ENCODE data around the gene PRDM15. TPM values are rescaled to one million over a fixed set of nuclear protein-coding genes. Genes with fewer than 3 reads are reported as not detected.

Gene PRDM15
- total and polyA plus RNA-seq, 2 experiments from 2014 or later: 3.0 to 10.6 TPM

DNA sequence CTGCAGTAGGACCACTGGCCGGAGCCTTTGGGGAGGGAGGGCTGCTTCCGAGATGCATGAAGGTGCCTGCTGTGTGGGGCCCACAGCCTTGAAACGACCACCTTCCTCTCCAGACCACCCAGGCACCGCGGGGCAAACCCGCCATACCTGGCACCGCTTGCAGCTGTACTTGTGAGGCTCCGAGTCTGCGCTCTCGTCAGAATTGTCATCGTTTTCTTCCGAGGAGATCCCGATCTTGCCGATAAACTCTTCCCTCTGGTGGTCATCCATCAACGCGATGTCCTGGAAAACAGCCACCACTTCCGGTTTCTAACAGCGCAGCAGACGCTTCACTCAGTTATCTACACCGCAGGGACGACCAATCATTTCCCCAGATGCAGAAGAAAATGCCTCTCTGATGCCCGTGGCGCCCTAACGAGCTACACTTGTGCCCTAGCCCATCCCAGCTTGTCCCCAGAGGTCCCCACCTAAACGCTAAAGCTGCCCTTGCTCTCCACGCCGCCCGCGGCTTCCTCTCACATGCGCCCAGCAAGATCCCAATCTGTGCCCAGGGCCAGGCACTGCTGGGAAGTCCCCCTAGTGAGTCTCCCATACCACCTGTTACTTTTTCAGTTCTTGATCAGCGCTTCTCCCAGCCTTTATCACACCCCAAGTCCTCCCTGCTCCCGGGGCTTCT, 57.2 kb downstream of the PRDM15 start:
- H3K27ac ChIP-seq (ENCODE audit: low read depth): no peak overlapping the region
- H3K27me3 ChIP-seq (ENCODE audit: insufficient read depth): no peaks in the 10 kb centered on the region
- no peak overlapping the region for H3K4me3 ChIP-seq
- peaks cover 2% of the 10 kb centered on the region for H3K27me3 Mint-ChIP-seq (ENCODE audit: insufficient read depth, low read depth, poor library complexity)
- TF ChIP-seq, protein P1, sequence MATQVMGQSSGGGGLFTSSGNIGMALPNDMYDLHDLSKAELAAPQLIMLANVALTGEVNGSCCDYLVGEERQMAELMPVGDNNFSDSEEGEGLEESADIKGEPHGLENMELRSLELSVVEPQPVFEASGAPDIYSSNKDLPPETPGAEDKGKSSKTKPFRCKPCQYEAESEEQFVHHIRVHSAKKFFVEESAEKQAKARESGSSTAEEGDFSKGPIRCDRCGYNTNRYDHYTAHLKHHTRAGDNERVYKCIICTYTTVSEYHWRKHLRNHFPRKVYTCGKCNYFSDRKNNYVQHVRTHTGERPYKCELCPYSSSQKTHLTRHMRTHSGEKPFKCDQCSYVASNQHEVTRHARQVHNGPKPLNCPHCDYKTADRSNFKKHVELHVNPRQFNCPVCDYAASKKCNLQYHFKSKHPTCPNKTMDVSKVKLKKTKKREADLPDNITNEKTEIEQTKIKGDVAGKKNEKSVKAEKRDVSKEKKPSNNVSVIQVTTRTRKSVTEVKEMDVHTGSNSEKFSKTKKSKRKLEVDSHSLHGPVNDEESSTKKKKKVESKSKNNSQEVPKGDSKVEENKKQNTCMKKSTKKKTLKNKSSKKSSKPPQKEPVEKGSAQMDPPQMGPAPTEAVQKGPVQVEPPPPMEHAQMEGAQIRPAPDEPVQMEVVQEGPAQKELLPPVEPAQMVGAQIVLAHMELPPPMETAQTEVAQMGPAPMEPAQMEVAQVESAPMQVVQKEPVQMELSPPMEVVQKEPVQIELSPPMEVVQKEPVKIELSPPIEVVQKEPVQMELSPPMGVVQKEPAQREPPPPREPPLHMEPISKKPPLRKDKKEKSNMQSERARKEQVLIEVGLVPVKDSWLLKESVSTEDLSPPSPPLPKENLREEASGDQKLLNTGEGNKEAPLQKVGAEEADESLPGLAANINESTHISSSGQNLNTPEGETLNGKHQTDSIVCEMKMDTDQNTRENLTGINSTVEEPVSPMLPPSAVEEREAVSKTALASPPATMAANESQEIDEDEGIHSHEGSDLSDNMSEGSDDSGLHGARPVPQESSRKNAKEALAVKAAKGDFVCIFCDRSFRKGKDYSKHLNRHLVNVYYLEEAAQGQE (IDR thresholded peaks at IDR 0.05; ENCODE audit: unreplicated experiment): no peak
- TF ChIP-seq, protein P2, sequence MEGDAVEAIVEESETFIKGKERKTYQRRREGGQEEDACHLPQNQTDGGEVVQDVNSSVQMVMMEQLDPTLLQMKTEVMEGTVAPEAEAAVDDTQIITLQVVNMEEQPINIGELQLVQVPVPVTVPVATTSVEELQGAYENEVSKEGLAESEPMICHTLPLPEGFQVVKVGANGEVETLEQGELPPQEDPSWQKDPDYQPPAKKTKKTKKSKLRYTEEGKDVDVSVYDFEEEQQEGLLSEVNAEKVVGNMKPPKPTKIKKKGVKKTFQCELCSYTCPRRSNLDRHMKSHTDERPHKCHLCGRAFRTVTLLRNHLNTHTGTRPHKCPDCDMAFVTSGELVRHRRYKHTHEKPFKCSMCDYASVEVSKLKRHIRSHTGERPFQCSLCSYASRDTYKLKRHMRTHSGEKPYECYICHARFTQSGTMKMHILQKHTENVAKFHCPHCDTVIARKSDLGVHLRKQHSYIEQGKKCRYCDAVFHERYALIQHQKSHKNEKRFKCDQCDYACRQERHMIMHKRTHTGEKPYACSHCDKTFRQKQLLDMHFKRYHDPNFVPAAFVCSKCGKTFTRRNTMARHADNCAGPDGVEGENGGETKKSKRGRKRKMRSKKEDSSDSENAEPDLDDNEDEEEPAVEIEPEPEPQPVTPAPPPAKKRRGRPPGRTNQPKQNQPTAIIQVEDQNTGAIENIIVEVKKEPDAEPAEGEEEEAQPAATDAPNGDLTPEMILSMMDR (conservative IDR thresholded peaks at IDR 0.05; ENCODE audit: low read depth in 2 of 2): no peak
- no peak for TF ChIP-seq CREB1 (CRISPR knock-in tag; IDR thresholded peaks at IDR 0.05; ENCODE audit: low read depth)
- TF ChIP-seq EZH2 (IDR thresholded peaks at IDR 0.05; ENCODE audit: low read depth, unreplicated experiment): no peak
- TF ChIP-seq NANOG (IDR thresholded peaks at IDR 0.05; ENCODE audit: borderline replicate concordance): no peak
- TF ChIP-seq, protein P3, sequence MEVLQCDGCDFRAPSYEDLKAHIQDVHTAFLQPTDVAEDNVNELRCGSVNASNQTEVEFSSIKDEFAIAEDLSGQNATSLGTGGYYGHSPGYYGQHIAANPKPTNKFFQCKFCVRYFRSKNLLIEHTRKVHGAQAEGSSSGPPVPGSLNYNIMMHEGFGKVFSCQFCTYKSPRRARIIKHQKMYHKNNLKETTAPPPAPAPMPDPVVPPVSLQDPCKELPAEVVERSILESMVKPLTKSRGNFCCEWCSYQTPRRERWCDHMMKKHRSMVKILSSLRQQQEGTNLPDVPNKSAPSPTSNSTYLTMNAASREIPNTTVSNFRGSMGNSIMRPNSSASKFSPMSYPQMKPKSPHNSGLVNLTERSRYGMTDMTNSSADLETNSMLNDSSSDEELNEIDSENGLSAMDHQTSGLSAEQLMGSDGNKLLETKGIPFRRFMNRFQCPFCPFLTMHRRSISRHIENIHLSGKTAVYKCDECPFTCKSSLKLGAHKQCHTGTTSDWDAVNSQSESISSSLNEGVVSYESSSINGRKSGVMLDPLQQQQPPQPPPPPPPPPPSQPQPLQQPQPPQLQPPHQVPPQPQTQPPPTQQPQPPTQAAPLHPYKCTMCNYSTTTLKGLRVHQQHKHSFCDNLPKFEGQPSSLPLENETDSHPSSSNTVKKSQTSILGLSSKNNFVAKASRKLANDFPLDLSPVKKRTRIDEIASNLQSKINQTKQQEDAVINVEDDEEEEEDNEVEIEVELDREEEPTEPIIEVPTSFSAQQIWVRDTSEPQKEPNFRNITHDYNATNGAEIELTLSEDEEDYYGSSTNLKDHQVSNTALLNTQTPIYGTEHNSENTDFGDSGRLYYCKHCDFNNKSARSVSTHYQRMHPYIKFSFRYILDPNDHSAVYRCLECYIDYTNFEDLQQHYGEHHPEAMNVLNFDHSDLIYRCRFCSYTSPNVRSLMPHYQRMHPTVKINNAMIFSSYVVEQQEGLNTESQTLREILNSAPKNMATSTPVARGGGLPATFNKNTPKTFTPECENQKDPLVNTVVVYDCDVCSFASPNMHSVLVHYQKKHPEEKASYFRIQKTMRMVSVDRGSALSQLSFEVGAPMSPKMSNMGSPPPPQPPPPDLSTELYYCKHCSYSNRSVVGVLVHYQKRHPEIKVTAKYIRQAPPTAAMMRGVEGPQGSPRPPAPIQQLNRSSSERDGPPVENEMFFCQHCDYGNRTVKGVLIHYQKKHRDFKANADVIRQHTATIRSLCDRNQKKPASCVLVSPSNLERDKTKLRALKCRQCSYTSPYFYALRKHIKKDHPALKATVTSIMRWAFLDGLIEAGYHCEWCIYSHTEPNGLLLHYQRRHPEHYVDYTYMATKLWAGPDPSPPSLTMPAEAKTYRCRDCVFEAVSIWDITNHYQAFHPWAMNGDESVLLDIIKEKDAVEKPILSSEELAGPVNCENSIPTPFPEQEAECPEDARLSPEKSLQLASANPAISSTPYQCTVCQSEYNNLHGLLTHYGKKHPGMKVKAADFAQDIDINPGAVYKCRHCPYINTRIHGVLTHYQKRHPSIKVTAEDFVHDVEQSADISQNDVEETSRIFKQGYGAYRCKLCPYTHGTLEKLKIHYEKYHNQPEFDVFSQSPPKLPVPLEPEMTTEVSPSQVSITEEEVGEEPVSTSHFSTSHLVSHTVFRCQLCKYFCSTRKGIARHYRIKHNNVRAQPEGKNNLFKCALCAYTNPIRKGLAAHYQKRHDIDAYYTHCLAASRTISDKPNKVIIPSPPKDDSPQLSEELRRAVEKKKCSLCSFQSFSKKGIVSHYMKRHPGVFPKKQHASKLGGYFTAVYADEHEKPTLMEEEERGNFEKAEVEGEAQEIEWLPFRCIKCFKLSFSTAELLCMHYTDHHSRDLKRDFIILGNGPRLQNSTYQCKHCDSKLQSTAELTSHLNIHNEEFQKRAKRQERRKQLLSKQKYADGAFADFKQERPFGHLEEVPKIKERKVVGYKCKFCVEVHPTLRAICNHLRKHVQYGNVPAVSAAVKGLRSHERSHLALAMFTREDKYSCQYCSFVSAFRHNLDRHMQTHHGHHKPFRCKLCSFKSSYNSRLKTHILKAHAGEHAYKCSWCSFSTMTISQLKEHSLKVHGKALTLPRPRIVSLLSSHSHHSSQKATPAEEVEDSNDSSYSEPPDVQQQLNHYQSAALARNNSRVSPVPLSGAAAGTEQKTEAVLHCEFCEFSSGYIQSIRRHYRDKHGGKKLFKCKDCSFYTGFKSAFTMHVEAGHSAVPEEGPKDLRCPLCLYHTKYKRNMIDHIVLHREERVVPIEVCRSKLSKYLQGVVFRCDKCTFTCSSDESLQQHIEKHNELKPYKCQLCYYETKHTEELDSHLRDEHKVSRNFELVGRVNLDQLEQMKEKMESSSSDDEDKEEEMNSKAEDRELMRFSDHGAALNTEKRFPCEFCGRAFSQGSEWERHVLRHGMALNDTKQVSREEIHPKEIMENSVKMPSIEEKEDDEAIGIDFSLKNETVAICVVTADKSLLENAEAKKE (CRISPR knock-in tag; IDR thresholded peaks at IDR 0.05): no peak
- no peak for TF ChIP-seq STAT1 (IDR thresholded peaks at IDR 0.05; ENCODE audit: unreplicated experiment)
- TF ChIP-seq POLR2AphosphoS5 (IDR thresholded peaks at IDR 0.05; ENCODE audit: low read depth): no peak
- TF ChIP-seq EZH2phosphoT487 (IDR thresholded peaks at IDR 0.05; ENCODE audit: unreplicated experiment): no peak
- no peak for TF ChIP-seq ZNF114 (CRISPR knock-in tag; IDR thresholded peaks at IDR 0.05)
- no peak overlapping the region for H3K4me2 ChIP-seq
- DNase-seq (ENCODE audit: low spot score) (no peak), ATAC-seq (no peak)
- H3K4me1 ChIP-seq (ENCODE audit: insufficient read depth): no peaks in the 10 kb centered on the region
- H3K9me2 ChIP-seq (ENCODE audit: insufficient read depth): no peaks in the 10 kb centered on the region
- no peaks in the 10 kb centered on the region for H3K36me3 ChIP-seq (ENCODE audit: insufficient read depth)
- H3K27ac Mint-ChIP-seq: peak overlapping the region; percentile 29; the same call in 1 of the 2 replicates
- no peaks in the 10 kb centered on the region for H3K9me3 Mint-ChIP-seq
- H4K20me1 ChIP-seq (replicated peaks; ENCODE audit: insufficient read depth): no peaks in the 10 kb centered on the region; the same call in none of the 2 replicates
- no peaks in the 10 kb centered on the region for H3K79me2 ChIP-seq (replicated peaks; ENCODE audit: insufficient read depth)
- peaks cover 7% of the 10 kb centered on the region for H3K4me1 Mint-ChIP-seq
- H3F3A ChIP-seq (replicated peaks; ENCODE audit: low read depth): no peaks in the 10 kb centered on the region
- H2AFZ ChIP-seq: no peak overlapping the region
- H3K36me3 Mint-ChIP-seq (ENCODE audit: low read depth): no peaks in the 10 kb centered on the region; the same call in 2 of the 3 replicates
- H3K4me3 Mint-ChIP-seq: no peak overlapping the region

Data from GM23338 (cell line).